ENCODE measurements around the gene RBM33.
"Not testable (repeated sequence)": the region's sequence is repeated elsewhere in the genome, so short reads cannot be mapped to it uniquely, and the experiment has no call there.

RBM33 gene

GRCh38 chr7:155816996-155817395 lies 172.5 kb downstream of the RBM33 start:
- TF ChIP-seq CTCF (conservative IDR thresholded peaks at IDR 0.05) = no peak
- H3K27ac ChIP-seq = no peak overlapping the region

GRCh38 chr7:155817515-155817914 lies 173.1 kb downstream of the RBM33 start:
- not testable (repeated sequence) for H3K27ac ChIP-seq

GRCh38 chr7:155818154-155818819 lies 173.8 kb downstream of the RBM33 start:
- no peak overlapping the region for H3K27ac ChIP-seq
- no peak for TF ChIP-seq CTCF (conservative IDR thresholded peaks at IDR 0.05)

- TF ChIP-seq CTCF (conservative IDR thresholded peaks at IDR 0.05) = 0 out of 2 replicates have a peak, but pooled peaks have one; percentile 9
- H3K27ac ChIP-seq = no peak overlapping the region
Observed at GRCh38 chr7:155818820-155819168, 174.3 kb downstream of the RBM33 start.

- no peak for TF ChIP-seq CTCF (conservative IDR thresholded peaks at IDR 0.05)
- H3K27ac ChIP-seq = no peak overlapping the region
Observed at GRCh38 chr7:155819186-155819585, 174.7 kb downstream of the RBM33 start.

- H3K27ac ChIP-seq = no peak overlapping the region
- no peak for TF ChIP-seq CTCF (conservative IDR thresholded peaks at IDR 0.05)
Observed at GRCh38 chr7:155820246-155820645, 175.8 kb downstream of the RBM33 start.

GRCh38 chr7:155820788-155821187 lies 176.3 kb downstream of the RBM33 start:
- H3K27ac ChIP-seq = no peak overlapping the region
- no peak for TF ChIP-seq CTCF (conservative IDR thresholded peaks at IDR 0.05)

- H3K27ac ChIP-seq = no peak overlapping the region
- no peak for TF ChIP-seq CTCF (conservative IDR thresholded peaks at IDR 0.05)
Observed at GRCh38 chr7:155821851-155822250, 177.4 kb downstream of the RBM33 start.
